Jurkat, Clone E6-1 (cell line): ENCODE data around the gene RPRD1B.
"Not testable (repeated sequence)": the region's sequence is repeated elsewhere in the genome, so short reads cannot be mapped to it uniquely, and the experiment has no call there.

Experiments used
- DNase-seq: peaks from one replicate; pipeline ENCODE4 v3.0.0-alpha.2; 2011; ENCODE audit warnings: low read depth, low spot score
- H3K4me3 ChIP-seq: 2 replicates; pipeline ENCODE4 v1.5.1; 2011; ENCODE audit warnings: mild to moderate bottlenecking, low read length, control low read depth, moderate library complexity

RPRD1B gene

GRCh38 chr20:38091441-38092216, 58.1 kb downstream of the RPRD1B start:
- no peak overlapping the region for H3K4me3 ChIP-seq
- DNase-seq = no peak

GRCh38 chr20:38092260-38092857, 58.8 kb downstream of the RPRD1B start:
- no peak overlapping the region for H3K4me3 ChIP-seq

GRCh38 chr20:38092915-38093314, 59.4 kb downstream of the RPRD1B start:
- no peak overlapping the region for H3K4me3 ChIP-seq
- no peak for DNase-seq

More at GRCh38 chr20:38092260-38092857, 58.8 kb downstream of the RPRD1B start:
- DNase-seq = no peak

- DNase-seq = no peak
- no peak overlapping the region for H3K4me3 ChIP-seq
Observed at GRCh38 chr20:38093641-38094077, 60.1 kb downstream of the RPRD1B start.

GRCh38 chr20:38094373-38094891, 60.9 kb downstream of the RPRD1B start:
- H3K4me3 ChIP-seq = no peak overlapping the region
- DNase-seq = peak; percentile 19

GRCh38 chr20:38095017-38095686, 61.6 kb downstream of the RPRD1B start:
- DNase-seq = no peak
- H3K4me3 ChIP-seq = no peak overlapping the region

- no peak for DNase-seq
- no peak overlapping the region for H3K4me3 ChIP-seq
Observed at GRCh38 chr20:38098952-38099351, 65.4 kb downstream of the RPRD1B start.

GRCh38 chr20:38102206-38102605, 68.7 kb downstream of the RPRD1B start:
- DNase-seq, H3K4me3 ChIP-seq: not testable (repeated sequence)

- DNase-seq = no peak
- no peak overlapping the region for H3K4me3 ChIP-seq
Observed at GRCh38 chr20:38104285-38104684, 70.7 kb downstream of the RPRD1B start.

GRCh38 chr20:38106461-38106860, 72.9 kb downstream of the RPRD1B start:
- no peak overlapping the region for H3K4me3 ChIP-seq
- DNase-seq = no peak

- H3K4me3 ChIP-seq, DNase-seq: not testable (repeated sequence)
Observed at GRCh38 chr20:38107386-38107785, 73.8 kb downstream of the RPRD1B start.

- not testable (repeated sequence) for H3K4me3 ChIP-seq, DNase-seq
Observed at GRCh38 chr20:38107916-38108315, 74.4 kb downstream of the RPRD1B start.

- DNase-seq = no peak
- no peak overlapping the region for H3K4me3 ChIP-seq
Observed at GRCh38 chr20:38108438-38108985, 75.0 kb downstream of the RPRD1B start.

- DNase-seq = no peak
- H3K4me3 ChIP-seq = no peak overlapping the region
Observed at GRCh38 chr20:38108986-38109541, 75.5 kb downstream of the RPRD1B start.

GRCh38 chr20:38109591-38110524, 76.3 kb downstream of the RPRD1B start:
- no peak overlapping the region for H3K4me3 ChIP-seq
- no peak for DNase-seq

GRCh38 chr20:38110525-38111178, 77.1 kb downstream of the RPRD1B start:
- DNase-seq = no peak
- no peak overlapping the region for H3K4me3 ChIP-seq

- no peak overlapping the region for H3K4me3 ChIP-seq
- DNase-seq = no peak
Observed at GRCh38 chr20:38111366-38112232, 78.1 kb downstream of the RPRD1B start.
